Right lobe of liver (tissue), 6 donors: ENCODE data around the gene PCDH7. TPM values are rescaled to one million over a fixed set of nuclear protein-coding genes. Genes with fewer than 3 reads are reported as not detected.

Experiments
- ATAC-seq, 4 donors: fragments of 200-7000 bp; cut with Tn5 transposase; one replicate each; pipeline ENCODE4 v1.9.1; 2020; ENCODE audit warnings: mild to moderate bottlenecking in 4 of 4, moderate library complexity in 4 of 4
- DNase-seq, 3 donors: peaks; one replicate each; pipeline ENCODE4 v3.0.0-alpha.2; 2020
- H3K27ac ChIP-seq, 3 donors: fragments of 200-600 bp; one replicate each; pipeline ENCODE4 v1.8.0; 2022
- H3K27me3 ChIP-seq, 2 donors: fragments of 200-600 bp; one replicate each; pipeline ENCODE4 v1.8.0; 2022
- H3K36me3 ChIP-seq, 4 donors: fragments of 200-600 bp; sonication (generic) in 1 of 4; one replicate each; pipeline versions ENCODE4 v1.5.1 to v1.8.0; 2017 to 2022; ENCODE audit warnings: control low read depth in 1 of 4
- H3K4me1 ChIP-seq, 4 donors: fragments of 200-600 bp; sonication (generic) in 1 of 4; one replicate each; pipeline versions ENCODE4 v1.5.1 to v1.8.0; 2017 to 2022; ENCODE audit warnings: control low read depth in 1 of 4
- H3K4me3 ChIP-seq, 3 donors: fragments of 200-600 bp; one replicate each; pipeline ENCODE4 v1.8.0; 2022
- H3K9me3 ChIP-seq, 4 donors: fragments of 200-600 bp; sonication (generic) in 1 of 4; one replicate each; pipeline versions ENCODE4 v1.5.1 to v1.8.0; 2017 to 2022; ENCODE audit warnings: control low read depth in 1 of 4
- POLR2A ChIP-seq: fragments of 450-650 bp; IDR thresholded peaks from one replicate; pipeline ENCODE4 v1.6.1; 2017; ENCODE audit warnings: antibody characterized with exemption, mild to moderate bottlenecking
- WGBS: methylation state at CpG from one replicate; pipeline ENCODE4 v1.1.6; 2018; ENCODE audit warnings: low coverage, low lambda C conversion rate; ENCODE audit not compliant: insufficient coverage; ENCODE audit errors: missing lambda C conversion rate; 5-methylcytosine and 5-hydroxymethylcytosine counted together
- intact Hi-C, 2 donors: fragments of 100-400 bp; cut with DNase I; formaldehyde crosslinking; loops; one replicate each; pipeline versions ENCODE4 v1.11.2 to v1.14.1; 2022
- total RNA-seq, 6 experiments: library from RNA; depleted of rRNA in 2 of 6; stranded (reverse); fragments of >200 nt in 2 of 6; fragmentation: NEBNext Ultra II Directional in 3 of 6; extraction: Animal tissue kit (Norgen Biotek cat#: 25700) in 3 of 6; gene quantifications; one replicate each; pipeline versions ENCODE4 v1.1.0 to v1.2.4, GENCODE V29; 2016 to 2023
- TF ChIP-seq, protein P1 (sequence below), 4 donors: fragments of 200-600 bp in 3 of 4; fragments of 450-650 bp in 1 of 4; IDR thresholded peaks; one replicate each; pipeline versions ENCODE4 v1.5.1 to v1.8.0; 2016 to 2022; ENCODE audit warnings: antibody characterized with exemption in 4 of 4, mild to moderate bottlenecking in 2 of 4
- donor health status: DM: no; HTN: yes; CAD: no.
- donor health status: DM: no; HTN: no; CAD: no.
- donor health status: DM: no; HTN: no; CAD: no.
- donor health status: DM: no; HTN: yes; CAD: no.
- donor health status: DM: no; HTN: yes; CAD: no.

Gene PCDH7
- total RNA-seq, 6 experiments from 2014 or later = 0.43 to 2.2 (median 1.1) TPM

DNA sequence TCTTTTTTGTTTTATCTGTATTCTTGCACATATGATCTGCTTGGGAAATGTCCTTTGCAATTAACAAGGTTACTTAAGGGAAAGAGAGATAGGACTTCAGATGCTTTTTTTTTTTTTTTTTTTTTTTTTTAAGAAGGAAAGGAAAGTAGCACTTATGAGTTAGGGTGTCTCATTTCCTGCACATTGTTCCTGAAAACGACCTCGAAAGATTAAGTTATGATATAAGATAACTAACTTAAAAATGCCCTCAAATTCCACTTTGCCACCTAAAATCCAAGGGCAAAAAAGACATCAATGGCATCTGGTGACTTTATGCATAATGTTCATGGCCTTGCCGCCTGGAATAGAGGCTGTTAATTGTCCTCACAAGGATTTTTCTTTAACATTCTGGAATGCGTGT lies 44.9 kb downstream of the PCDH7 start:
- intact Hi-C loops = no loop called here
- Histone ChIP-seq H3K27ac (no peak overlapping the region), H3K27me3 (no peaks in the 10 kb centered on the region), H3K4me3 (no peak overlapping the region), H3K9me3 (no peaks in the 10 kb centered on the region), H3K36me3 (no peaks in the 10 kb centered on the region), H3K4me1 (no peaks in the 10 kb centered on the region)
- 31% methylated on average over 4 of the region's 4 CpGs for WGBS
- TF ChIP-seq, protein P1, sequence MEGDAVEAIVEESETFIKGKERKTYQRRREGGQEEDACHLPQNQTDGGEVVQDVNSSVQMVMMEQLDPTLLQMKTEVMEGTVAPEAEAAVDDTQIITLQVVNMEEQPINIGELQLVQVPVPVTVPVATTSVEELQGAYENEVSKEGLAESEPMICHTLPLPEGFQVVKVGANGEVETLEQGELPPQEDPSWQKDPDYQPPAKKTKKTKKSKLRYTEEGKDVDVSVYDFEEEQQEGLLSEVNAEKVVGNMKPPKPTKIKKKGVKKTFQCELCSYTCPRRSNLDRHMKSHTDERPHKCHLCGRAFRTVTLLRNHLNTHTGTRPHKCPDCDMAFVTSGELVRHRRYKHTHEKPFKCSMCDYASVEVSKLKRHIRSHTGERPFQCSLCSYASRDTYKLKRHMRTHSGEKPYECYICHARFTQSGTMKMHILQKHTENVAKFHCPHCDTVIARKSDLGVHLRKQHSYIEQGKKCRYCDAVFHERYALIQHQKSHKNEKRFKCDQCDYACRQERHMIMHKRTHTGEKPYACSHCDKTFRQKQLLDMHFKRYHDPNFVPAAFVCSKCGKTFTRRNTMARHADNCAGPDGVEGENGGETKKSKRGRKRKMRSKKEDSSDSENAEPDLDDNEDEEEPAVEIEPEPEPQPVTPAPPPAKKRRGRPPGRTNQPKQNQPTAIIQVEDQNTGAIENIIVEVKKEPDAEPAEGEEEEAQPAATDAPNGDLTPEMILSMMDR (IDR thresholded peaks at IDR 0.05) = no peak
- no peak for TF ChIP-seq POLR2A
- DNase-seq (no peak), ATAC-seq (no peak)

DNA sequence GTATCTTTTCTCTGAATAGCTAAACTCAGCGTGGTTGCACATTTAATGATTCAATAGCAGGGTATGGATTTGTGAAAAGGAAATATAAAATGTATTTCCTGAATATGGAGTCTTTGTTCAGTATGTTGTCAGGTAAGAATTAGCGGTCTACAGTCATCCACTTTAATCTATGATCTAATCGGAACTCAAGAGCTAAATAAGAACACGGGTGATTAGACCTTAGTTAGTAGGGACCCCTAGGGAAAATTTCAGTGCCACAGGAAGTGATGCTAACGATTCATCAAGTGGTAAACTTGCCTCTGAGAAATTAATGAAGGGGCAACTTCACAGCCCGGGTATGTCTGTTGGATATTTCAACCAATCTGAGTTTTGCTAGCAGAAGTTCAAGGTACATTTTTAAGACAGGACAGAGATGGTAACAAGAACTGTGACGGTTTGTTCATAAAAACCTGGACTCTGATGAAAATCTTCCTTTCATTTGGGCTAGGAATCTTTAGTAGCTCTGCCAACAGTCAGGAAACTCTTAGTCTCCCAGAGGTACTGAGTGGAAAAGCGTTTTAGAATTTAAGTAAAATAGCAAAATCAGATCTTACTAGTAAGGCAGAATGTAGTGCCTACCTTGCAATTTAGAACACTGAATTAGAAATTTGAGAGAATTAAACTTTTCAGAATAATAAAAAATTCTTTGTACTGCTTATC lies 47.1 kb downstream of the PCDH7 start:
- intact Hi-C loops = no loop called here
- H3K4me3 ChIP-seq = no peak overlapping the region
- DNase-seq = no peak
- no peaks in the 10 kb centered on the region for H3K9me3 ChIP-seq
- ATAC-seq = no peak
- WGBS = 36% methylated on average over 8 of the region's 8 CpGs
- TF ChIP-seq, protein P1 (IDR thresholded peaks at IDR 0.05) = no peak
- TF ChIP-seq POLR2A = no peak
- no peaks in the 10 kb centered on the region for H3K4me1 ChIP-seq
- H3K27me3 ChIP-seq = no peaks in the 10 kb centered on the region
- no peaks in the 10 kb centered on the region for H3K36me3 ChIP-seq
- no peak overlapping the region for H3K27ac ChIP-seq

DNA sequence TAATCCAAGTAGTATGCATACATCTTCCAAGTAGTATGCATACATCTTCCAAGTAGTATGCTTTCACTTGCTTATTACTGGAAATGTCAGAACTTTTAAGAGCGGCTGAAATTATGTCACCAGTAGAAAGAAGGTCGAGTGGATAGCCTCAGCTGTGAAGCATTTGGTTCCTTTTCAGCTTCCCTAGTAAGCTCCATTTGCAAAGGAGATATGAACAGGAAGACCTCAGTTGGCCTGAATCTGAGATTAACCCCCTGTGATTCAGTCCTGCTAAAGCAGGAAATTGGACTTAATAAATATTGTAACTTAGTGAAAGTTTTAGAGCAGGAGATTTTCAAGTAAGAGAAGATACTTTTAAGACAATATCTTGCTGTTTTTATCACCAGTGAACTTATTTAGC lies 48.1 kb downstream of the PCDH7 start:
- ATAC-seq = peak in 3 of 4 donors; percentile 34 to 39 (median 35)
- H3K4me1 ChIP-seq = no peaks in the 10 kb centered on the region

DNA sequence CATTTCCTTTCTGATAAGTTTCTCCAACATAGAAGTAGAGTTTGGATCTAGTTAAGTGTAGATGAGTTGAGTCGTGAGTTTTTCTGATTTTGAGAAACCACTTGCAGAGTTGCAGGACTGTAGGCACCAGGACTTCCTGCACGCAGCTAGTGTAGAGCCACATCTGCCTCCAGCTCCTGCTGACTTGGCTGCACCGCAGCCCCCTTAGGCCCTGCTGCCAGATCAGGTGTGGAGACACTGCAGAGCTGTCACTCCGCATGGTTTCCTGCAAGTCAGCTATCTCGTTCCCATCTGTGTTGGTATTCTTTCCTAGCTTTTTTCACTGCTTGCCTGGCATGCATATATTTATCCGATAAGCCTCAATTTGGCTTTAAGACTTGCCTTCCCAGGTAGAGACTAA lies 48.9 kb downstream of the PCDH7 start:
- Histone ChIP-seq H3K27me3 (no peaks in the 10 kb centered on the region), H3K36me3 (no peaks in the 10 kb centered on the region), H3K9me3 (no peaks in the 10 kb centered on the region), H3K27ac (no peak overlapping the region), H3K4me1 (no peaks in the 10 kb centered on the region), H3K4me3 (no peak overlapping the region)
- intact Hi-C loops = no loop called here
- 15% methylated on average over 6 of the region's 6 CpGs for WGBS
- no peak for TF ChIP-seq POLR2A
- TF ChIP-seq, protein P1 (IDR thresholded peaks at IDR 0.05) = no peak
- no peak for DNase-seq
- ATAC-seq = no peak

More for the DNA sequence above, 48.1 kb downstream of the PCDH7 start:
- no peak overlapping the region for H3K4me3 ChIP-seq
- no peaks in the 10 kb centered on the region for H3K27me3 ChIP-seq
- intact Hi-C loops = no loop called here
- TF ChIP-seq, protein P1 (IDR thresholded peaks at IDR 0.05) = no peak
- TF ChIP-seq POLR2A = no peak
- 34% methylated on average over 2 of the region's 2 CpGs for WGBS
- no peaks in the 10 kb centered on the region for H3K36me3 ChIP-seq
- no peak for DNase-seq
- H3K9me3 ChIP-seq = no peaks in the 10 kb centered on the region
- no peak overlapping the region for H3K27ac ChIP-seq
